Activated B cell treated with CpG ODN at 0.5 μM for 24 hours (primary cell): ENCODE measurements around the gene MED13L. TPM values are rescaled to one million over a fixed set of nuclear protein-coding genes. Genes with fewer than 3 reads are reported as not detected.

Source experiments
- ATAC-seq: fragments of 200-7000 bp; cut with Tn5 transposase; one replicate; pipeline ENCODE4 v1.10.0; 2021; ENCODE audit warnings: low read depth, mild to moderate bottlenecking, moderate library complexity
- CTCF ChIA-PET: fragments of 350-600 bp; sonication (Branson Sonifier 250); formaldehyde crosslinking; loops from one replicate; lab custom pipeline; 2021; ENCODE audit warnings: antibody characterized with exemption; lab: Charles Lee
- POLR2A ChIA-PET: fragments of 350-600 bp; sonication (Branson Sonifier 250); formaldehyde crosslinking; loops from one replicate; lab custom pipeline; 2021; ENCODE audit warnings: antibody characterized with exemption; lab: Charles Lee
- DNase-seq: peaks from one replicate; pipeline ENCODE4 v3.0.0; 2022
- H3K27ac Mint-ChIP-seq: one replicate; pipeline ENCODE4 v1.8.0; 2020; ENCODE audit warnings: mixed read lengths
- H3K27me3 Mint-ChIP-seq: one replicate; pipeline ENCODE4 v1.8.0; 2021; ENCODE audit warnings: mixed read lengths
- H3K36me3 Mint-ChIP-seq: one replicate; pipeline ENCODE4 v1.8.0; 2021; ENCODE audit warnings: low read depth, mixed read lengths
- H3K4me1 Mint-ChIP-seq: one replicate; pipeline ENCODE4 v1.8.0; 2021; ENCODE audit warnings: mixed read lengths
- H3K4me3 Mint-ChIP-seq: one replicate; pipeline ENCODE4 v1.8.0; 2020; ENCODE audit warnings: mild to moderate bottlenecking, mixed read lengths
- H3K9me3 Mint-ChIP-seq: one replicate; pipeline ENCODE4 v1.8.0; 2020; ENCODE audit warnings: mixed read lengths
- CTCF ChIP-seq: fragments of 200-600 bp; IDR thresholded peaks from one replicate; pipeline ENCODE4 v1.8.0; 2022; ENCODE audit warnings: antibody characterized with exemption, mild to moderate bottlenecking
- intact Hi-C: fragments of 100-400 bp; cut with micrococcal nuclease; formaldehyde crosslinking; loops from one replicate; pipeline ENCODE4 v1.15.1; 2024
- total RNA-seq: library from RNA; stranded (reverse); gene quantifications from 2 replicates; pipeline ENCODE4 v1.2.3, GENCODE V29; 2022

MED13L gene
- total RNA-seq, 1 donor from 2014 or later, result 183 TPM

GRCh38 chr12:115942346-115942745, 335.1 kb downstream of the MED13L start:
- DNase-seq, result no peak
- Mint-ChIP-seq H3K27me3 (peaks cover 3% of the 10 kb centered on the region), H3K9me3 (peaks cover 10% of the 10 kb centered on the region), H3K36me3 (no peaks in the 10 kb centered on the region), H3K4me1 (no peaks in the 10 kb centered on the region), H3K4me3 (no peak overlapping the region), H3K27ac (no peak overlapping the region)
- ChIA-PET POLR2A (no interaction called here), CTCF (no interaction called here)
- ATAC-seq, result no peak
- intact Hi-C loops, result no loop called here
- TF ChIP-seq CTCF, result no peak

DNA sequence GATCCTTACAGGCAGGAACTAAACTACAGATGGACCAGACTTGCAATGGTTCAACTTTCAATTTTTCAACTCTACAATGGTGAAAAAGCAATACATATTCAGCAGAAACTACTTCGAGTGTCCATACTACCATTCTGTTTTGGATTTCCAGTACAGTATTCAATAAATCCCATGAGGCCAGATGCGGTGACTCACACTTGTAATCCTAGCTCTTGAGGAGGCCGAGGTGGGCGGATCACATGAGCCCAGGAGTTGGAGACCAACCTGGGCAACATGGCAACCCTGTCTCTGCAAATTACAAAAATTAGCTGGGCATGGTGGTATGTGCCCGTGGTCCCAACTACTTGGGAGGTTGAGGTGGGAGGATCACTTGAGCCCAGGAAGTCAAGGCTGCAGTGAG, 336.1 kb downstream of the MED13L start:
- intact Hi-C loops, result no loop called here
- no peak overlapping the region for H3K27ac Mint-ChIP-seq
- H3K27me3 Mint-ChIP-seq, result peaks cover 3% of the 10 kb centered on the region
- H3K4me3 Mint-ChIP-seq, result no peak overlapping the region
- no peak for ATAC-seq
- H3K4me1 Mint-ChIP-seq, result no peaks in the 10 kb centered on the region
- ChIA-PET CTCF (no interaction called here), POLR2A (no interaction called here)
- H3K9me3 Mint-ChIP-seq, result peaks cover 10% of the 10 kb centered on the region
- TF ChIP-seq CTCF, result no peak
- DNase-seq, result no peak
- H3K36me3 Mint-ChIP-seq, result no peaks in the 10 kb centered on the region

DNA sequence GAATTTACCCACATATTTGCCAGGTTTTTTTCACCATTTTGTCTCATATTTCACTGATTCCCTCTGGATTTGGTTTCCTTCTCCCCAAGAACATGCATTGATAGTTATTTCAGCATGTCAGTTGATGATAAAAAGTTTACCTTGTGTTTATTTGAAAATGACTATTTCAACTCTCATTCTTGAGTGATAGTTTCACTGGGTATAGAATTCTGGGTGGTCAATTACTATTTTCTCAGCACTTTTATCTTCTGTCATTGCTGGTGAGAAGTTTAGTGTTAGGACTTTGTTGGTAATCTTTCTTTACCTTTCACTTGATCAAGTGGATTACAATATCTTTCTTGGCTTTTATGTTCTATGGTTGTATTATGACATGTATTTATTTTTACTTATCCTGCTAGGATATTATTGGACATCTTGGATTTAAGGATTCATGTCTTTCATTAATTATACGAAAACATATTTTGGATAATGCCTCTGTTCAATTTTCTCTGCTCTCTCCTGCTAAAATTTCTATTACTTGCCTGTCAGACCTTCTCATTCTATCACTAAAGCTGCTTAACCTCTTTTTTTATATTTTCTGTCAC, 338.6 kb downstream of the MED13L start:
- DNase-seq (no peak), ATAC-seq (no peak)
- no peaks in the 10 kb centered on the region for H3K36me3 Mint-ChIP-seq
- ChIA-PET CTCF (no interaction called here), POLR2A (no interaction called here)
- no peaks in the 10 kb centered on the region for H3K4me1 Mint-ChIP-seq
- H3K4me3 Mint-ChIP-seq, result no peak overlapping the region
- intact Hi-C loops, result no loop called here
- H3K27me3 Mint-ChIP-seq, result peaks cover 3% of the 10 kb centered on the region
- no peak for TF ChIP-seq CTCF
- no peak overlapping the region for H3K27ac Mint-ChIP-seq
- H3K9me3 Mint-ChIP-seq, result peaks cover 10% of the 10 kb centered on the region

GRCh38 chr12:115936997-115937916, 340.2 kb downstream of the MED13L start:
- Mint-ChIP-seq H3K27ac (no peak overlapping the region), H3K9me3 (peaks cover 10% of the 10 kb centered on the region), H3K4me1 (no peaks in the 10 kb centered on the region), H3K4me3 (no peak overlapping the region), H3K36me3 (no peaks in the 10 kb centered on the region), H3K27me3 (peaks cover 3% of the 10 kb centered on the region)
- intact Hi-C loops, result no loop called here
- TF ChIP-seq CTCF, result no peak
- ATAC-seq (no peak), DNase-seq (no peak)
- POLR2A ChIA-PET, result no interaction called here
- CTCF ChIA-PET, result no interaction called here

DNA sequence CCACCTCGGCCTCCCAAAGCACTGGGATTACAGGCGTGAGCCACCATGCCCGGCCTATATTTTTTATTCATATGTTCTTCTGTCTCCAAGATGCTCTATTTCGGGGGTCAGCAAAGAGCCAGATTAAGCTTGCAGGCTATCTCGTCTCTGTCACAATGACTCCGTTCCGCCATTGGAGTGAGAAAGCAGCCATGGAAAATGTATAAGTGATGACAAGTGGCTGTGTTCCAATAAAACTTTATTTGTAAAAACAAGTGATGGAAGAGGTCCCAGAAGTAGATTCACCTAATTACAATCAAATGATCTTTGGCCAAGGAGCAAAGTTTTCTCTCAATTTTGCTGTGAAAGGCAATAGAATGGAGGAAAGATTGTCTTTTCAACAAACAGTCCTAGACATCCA, 342.6 kb downstream of the MED13L start:
- Mint-ChIP-seq H3K4me3 (no peak overlapping the region), H3K27ac (no peak overlapping the region), H3K4me1 (no peaks in the 10 kb centered on the region), H3K36me3 (no peaks in the 10 kb centered on the region), H3K27me3 (no peaks in the 10 kb centered on the region), H3K9me3 (peaks cover 10% of the 10 kb centered on the region)
- DNase-seq (no peak), ATAC-seq (no peak)
- POLR2A ChIA-PET, result no interaction called here
- CTCF ChIA-PET, result no interaction called here
- intact Hi-C loops, result no loop called here
- TF ChIP-seq CTCF, result no peak
